HG03025 (cell line): ENCODE measurements around the gene PIP5K1B.
"Not testable (repeated sequence)": the region's sequence is repeated elsewhere in the genome, so short reads cannot be mapped to it uniquely, and the experiment has no call there.

Experiments
- ATAC-seq: cut with Tn5 transposase; IDR thresholded peaks from one replicate; pipeline ENCODE4 v1.9.1; 2021; ENCODE audit warnings: mild to moderate bottlenecking, moderate library complexity; ENCODE audit not compliant: unreplicated experiment, low FRiP score

Gene PIP5K1B

GRCh38 chr9:68974901-68975300 lies 269.9 kb downstream of the PIP5K1B start:
- no peak for ATAC-seq

DNA sequence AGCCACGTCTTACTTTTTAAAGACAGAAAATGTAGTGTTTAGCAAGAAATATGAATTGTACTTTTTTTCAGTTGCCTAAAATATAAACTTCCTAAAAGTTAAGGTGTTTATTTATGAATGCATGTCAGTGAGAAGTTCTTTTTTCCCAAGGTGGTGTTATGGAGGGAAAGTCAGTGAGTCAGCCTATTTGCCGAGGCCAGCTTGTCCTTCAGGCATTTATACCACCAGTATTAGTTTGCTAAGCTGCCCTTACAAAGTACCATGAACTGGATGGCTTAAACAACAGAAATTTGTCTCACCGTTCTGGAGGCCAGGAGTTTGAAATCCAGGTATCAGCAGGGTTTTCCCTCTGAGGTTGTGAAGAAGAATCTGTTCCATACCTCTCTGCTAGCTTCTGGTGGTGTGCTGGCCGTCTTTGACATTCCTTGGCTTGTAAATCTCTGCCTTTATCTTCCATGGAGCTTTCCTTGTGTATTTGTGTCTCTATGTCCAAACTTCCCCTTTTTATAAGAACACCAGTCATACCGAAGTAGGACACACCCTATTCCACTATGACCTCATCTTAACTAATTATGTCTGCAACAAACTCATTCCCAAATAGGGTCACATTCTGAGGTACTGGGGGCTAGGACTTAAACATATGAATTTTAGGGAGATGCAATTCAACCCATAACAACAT lies 270.5 kb downstream of the PIP5K1B start:
- ATAC-seq = no peak

DNA sequence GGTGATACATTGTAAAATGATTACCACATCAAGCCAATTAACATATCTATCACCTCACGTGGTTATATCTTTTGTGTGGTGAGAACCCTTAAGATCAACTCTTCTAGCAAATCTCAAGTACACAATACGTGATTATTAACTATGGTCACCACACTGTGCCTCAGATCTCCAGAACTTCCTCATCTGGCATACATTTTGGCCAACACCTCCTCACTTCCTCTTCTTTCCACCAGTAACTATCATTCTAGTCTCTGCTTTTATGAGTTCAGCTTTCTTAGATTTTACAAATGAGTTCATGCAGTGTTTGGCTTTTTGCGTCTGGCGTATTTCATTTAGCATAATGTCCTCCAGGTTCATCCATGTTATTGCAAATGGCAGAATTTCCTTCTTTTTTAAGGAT lies 273.0 kb downstream of the PIP5K1B start:
- ATAC-seq = no peak

DNA sequence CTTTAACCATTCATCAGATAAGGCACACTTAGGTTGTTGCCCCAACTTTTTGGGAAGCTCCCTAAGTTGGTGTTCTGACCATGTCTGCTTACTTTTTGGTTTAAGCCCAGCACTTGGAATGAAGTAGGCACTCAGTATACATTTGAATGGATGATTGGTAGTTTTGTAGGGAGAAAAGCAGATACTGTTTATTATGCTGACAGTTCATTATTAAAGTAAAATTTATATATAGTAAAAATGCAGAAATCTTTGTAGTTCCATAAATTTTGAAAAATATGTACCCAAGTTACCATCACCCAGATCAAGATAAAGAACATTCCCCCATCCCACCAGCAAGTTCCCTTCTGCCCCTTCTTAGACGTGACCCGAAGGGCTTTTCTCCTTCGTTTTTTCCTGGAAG lies 273.5 kb downstream of the PIP5K1B start:
- ATAC-seq = no peak

- no peak for ATAC-seq
Measured at GRCh38 chr9:68979538-68980314, 274.7 kb downstream of the PIP5K1B start.

- no peak for ATAC-seq
Measured at GRCh38 chr9:68980341-68980914, 275.4 kb downstream of the PIP5K1B start.

- ATAC-seq = peak; percentile 44
Measured at GRCh38 chr9:68981789-68982188, 276.7 kb downstream of the PIP5K1B start.

- ATAC-seq = no peak
Measured at GRCh38 chr9:68983008-68983411, 278.0 kb downstream of the PIP5K1B start.

DNA sequence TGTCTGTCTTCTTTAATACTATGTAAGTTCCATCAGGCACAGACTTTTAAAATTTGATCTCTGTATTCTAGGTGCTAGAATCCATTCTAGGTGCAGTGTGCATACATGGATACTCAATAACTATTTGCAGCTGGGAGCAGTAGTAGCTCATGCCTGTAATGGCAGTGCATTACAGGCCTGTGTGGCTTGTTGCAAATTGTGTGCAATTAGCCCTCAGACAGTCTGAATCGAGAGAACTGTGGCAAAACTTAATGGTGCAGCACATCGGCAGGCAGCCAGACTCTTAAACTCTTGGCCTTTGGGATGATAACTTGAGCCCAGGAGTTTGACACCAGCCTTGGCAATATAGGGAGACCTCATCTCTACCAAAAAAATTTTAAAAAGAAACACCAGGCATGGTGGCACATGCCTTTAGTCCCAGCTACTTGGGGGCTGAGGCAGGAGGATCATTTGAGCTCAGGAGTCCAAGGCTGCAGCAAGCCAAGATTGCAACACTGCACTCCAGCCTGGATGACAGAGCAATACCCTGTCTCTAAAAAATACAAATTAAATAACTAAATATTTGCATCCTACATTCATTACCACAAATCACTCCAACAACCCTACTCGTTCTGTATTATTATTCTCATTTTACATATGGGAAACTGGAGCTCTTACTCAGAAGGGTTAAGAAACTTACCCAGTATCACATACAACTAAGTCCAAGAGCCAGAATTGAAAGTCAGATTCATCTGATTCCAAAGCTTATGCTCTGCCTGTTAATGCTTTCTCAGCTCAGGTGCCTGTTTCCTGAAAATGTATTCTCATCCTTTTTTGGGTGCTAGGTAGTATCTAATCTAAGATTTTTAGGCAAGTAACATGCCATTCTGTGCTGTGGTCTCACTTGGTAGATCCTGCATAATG lies 278.7 kb downstream of the PIP5K1B start:
- no peak for ATAC-seq

- not testable (repeated sequence) for ATAC-seq
Measured at GRCh38 chr9:68986949-68987348, 281.9 kb downstream of the PIP5K1B start.

DNA sequence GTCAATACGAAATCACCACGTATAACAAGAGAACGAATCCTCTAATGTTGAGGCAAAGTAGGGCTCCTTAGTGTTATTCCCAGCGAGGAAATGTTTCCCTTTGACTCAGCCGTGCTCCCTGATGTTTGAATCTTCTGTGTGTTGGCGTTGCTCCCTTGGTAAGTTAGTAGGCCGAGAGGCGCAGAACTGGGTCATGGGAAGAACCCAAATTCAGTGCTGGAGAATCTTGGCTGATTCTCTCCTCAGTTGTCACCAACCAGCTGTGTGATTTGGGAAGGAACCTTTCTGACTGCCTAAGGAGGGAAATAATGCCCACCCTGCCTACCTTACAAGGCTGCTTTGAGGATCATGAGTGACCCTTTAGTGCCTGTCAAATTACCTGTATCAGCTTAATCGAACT lies 286.4 kb downstream of the PIP5K1B start:
- ATAC-seq = no peak

DNA sequence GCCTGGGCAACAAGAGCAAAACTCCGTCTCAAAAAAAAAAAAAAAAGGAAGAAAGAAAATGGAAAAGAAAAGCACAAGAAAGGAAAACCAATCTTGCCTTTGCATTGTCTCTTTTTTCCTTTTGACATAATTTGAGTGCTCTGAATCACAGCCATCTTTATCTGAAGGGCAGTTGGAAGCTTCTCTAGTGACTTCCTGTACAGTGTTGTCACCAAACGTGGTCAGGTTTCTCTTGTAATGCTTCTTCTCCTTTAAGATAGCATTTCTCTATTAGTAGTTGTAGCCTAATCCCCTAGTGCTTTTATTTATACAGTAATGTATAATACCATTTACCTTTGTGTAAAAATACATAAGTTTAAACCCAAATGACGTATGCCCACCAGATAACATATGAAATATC lies 290.7 kb downstream of the PIP5K1B start:
- no peak for ATAC-seq

DNA sequence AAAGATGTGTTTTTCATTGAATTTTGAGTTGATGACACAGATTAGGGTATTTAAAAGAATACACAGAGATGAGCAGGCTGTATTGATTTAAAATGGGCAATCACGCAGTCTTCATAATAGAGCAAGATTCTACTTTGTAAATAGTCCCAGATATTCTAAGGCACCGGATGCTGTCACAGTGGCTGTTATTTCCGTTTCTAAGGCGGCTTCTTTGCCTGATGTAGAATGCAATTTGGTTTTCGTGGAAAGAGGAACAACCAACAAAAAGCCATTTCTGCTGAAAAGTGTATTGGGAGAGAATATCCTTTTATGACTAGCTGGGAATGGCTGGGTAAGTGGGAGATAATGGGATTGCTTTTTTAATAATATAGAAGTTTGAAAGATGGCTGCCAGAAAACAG lies 291.4 kb downstream of the PIP5K1B start:
- no peak for ATAC-seq

GRCh38 chr9:68997666-68998065 lies 292.6 kb downstream of the PIP5K1B start:
- no peak for ATAC-seq

DNA sequence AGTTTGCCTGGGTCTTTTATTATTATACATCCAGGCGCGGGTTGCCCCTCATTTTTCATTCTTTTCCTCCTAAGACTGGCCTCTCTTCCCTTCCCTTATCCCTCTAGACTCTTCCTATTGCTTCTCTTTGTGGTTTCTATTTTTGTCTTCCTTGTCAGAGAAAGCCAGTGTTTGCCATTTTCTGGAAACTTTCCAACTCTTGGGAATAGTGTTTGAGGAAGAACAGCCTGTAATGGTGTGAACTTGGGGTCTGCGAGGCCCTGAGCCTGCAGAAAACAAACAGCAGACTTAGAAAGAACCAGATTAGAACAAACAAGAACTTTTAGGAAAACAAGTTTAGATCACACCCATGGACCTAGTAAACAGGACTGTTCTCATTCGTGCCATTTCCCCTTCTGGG lies 293.3 kb downstream of the PIP5K1B start:
- no peak for ATAC-seq

DNA sequence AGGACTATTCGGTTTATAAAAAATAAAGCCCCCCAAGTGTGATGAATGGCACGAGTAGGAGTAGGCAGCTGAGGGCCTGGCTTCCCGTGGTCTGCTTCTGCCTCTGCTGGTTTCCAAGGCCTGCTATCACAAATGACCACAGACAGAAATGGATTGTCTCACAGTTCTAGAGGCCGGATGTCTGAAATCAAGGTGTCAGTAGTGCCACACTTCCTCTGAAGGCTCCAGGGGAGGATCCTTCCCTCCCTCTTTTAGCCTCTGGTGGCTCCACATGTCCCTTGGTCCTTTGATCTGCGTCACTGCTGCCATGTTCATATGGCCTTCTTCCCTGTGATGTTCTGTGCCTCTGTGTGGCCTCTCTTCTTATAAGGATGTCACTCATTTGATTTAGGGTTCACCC lies 293.8 kb downstream of the PIP5K1B start:
- no peak for ATAC-seq

DNA sequence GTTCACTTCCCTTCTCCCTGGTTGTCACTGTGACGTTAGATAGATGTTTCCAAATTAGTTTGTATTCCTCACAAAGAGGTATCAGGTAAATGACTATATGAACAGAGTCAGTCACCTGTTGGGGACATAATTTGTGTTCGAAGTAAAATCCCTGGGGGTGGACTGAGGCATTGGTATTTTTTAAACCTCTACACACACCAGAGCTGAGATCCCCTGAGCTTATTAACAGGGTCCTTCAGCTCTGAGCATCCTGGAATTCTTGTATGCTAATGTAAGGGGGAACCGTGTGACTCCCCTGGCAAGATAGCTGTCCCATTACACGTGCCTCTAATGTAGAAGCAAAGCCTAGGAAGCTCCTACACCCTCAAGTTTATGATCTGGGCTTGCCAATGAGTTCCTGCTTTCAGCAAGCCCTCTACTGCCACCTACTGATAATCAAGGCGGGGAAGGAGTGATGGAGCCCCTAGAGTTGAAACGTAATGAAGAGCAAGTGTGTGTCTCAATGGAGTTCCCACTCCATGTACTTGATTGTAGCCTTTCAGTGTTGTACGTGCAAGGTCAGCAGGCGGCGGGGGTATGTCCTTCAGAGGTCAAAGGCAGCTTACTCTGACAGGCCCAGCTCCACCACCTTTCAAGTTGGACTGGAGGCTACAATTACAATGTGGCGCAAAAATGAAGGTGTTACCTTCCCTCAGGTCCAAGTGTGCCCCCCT lies 294.5 kb downstream of the PIP5K1B start:
- peak; percentile 77 for ATAC-seq

DNA sequence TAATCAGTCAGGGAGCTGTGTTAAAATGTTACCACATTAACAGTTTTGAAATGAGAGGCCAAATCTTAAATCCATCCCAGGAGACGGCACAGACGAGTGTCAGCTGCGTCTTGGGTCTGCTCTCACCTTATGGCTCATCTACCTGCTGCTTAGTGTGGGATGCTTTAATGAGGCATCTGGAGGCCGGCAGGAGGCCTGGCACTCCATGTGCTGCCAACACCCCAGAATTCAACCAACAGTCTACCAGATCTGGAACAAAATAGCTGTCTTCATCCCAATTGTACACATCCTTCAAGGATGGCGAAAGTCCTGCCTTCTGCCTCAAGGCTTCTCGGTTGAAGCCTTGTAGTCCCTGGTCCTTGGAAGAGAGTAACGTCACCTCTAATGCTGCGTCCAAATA lies 296.9 kb downstream of the PIP5K1B start:
- no peak for ATAC-seq

- ATAC-seq = no peak
Measured at GRCh38 chr9:69003051-69003450, 298.0 kb downstream of the PIP5K1B start.

- no peak for ATAC-seq
Measured at GRCh38 chr9:69004836-69005235, 299.8 kb downstream of the PIP5K1B start.
